Stimulated activated naive CD8-positive, alpha-beta T cell treated with anti-CD3 and anti-CD28 coated beads, Interleukin-15, Interleukin-2, amounts not matched to agents 100 U/mL and 50 U/mL, for 24 hours (primary cell): ENCODE results near the gene RNF214.
"Not testable (repeated sequence)": the region's sequence is repeated elsewhere in the genome, so short reads cannot be mapped to it uniquely, and the experiment has no call there.

Experiments used
- ATAC-seq: fragments of 150-1000 bp; cut with Tn5 transposase; one replicate; pipeline ENCODE4 v1.10.0; 2021
- DNase-seq: peaks from one replicate; pipeline ENCODE4 v3.0.0; 2021

Gene RNF214

GRCh38 chr11:117230999-117231841 is 1.3 kb upstream of the RNF214 start:
- DNase-seq (peak; percentile 12), ATAC-seq (no peak)

- no peak for DNase-seq
- no peak for ATAC-seq
Observed at GRCh38 chr11:117231842-117232091, 704 bp upstream of the RNF214 start, which contains the start of gene PCSK7. PCSK7 (minus strand) TSS chr11:117232073; CDS start chr11:117229844, 2,229 bp downstream.

- ATAC-seq (no peak), DNase-seq (peak; percentile 30)
Observed at GRCh38 chr11:117232911-117233409, 489 bp downstream of the RNF214 start.

- DNase-seq, result no peak
- no peak for ATAC-seq
Observed at GRCh38 chr11:117238221-117238620, 5.8 kb downstream of the RNF214 start.

GRCh38 chr11:117239295-117239694 is 6.8 kb downstream of the RNF214 start:
- DNase-seq (no peak), ATAC-seq (no peak)

- ATAC-seq (no peak), DNase-seq (no peak)
Observed at GRCh38 chr11:117248341-117248740, 15.9 kb downstream of the RNF214 start.

GRCh38 chr11:117249571-117249970 is 17.1 kb downstream of the RNF214 start:
- DNase-seq, result no peak
- no peak for ATAC-seq

- no peak for ATAC-seq
Observed at GRCh38 chr11:117251506-117251905, 19.0 kb downstream of the RNF214 start.

GRCh38 chr11:117255966-117256365 is 23.5 kb downstream of the RNF214 start:
- no peak for ATAC-seq
- no peak for DNase-seq

More at GRCh38 chr11:117251506-117251905, 19.0 kb downstream of the RNF214 start:
- DNase-seq, result no peak

GRCh38 chr11:117256573-117256972 is 24.1 kb downstream of the RNF214 start:
- ATAC-seq (peak; percentile 68), DNase-seq (no peak)

- ATAC-seq, result no peak
- no peak for DNase-seq
Observed at GRCh38 chr11:117258576-117258975, 26.1 kb downstream of the RNF214 start.

- ATAC-seq, result no peak
Observed at GRCh38 chr11:117259417-117259816, 26.9 kb downstream of the RNF214 start.

GRCh38 chr11:117264624-117265323 is 32.3 kb downstream of the RNF214 start:
- not testable (repeated sequence) for ATAC-seq

More at GRCh38 chr11:117259417-117259816, 26.9 kb downstream of the RNF214 start:
- DNase-seq, result no peak

GRCh38 chr11:117265745-117266144 is 33.3 kb downstream of the RNF214 start:
- ATAC-seq, result no peak
- DNase-seq, result no peak

More at GRCh38 chr11:117264624-117265323, 32.3 kb downstream of the RNF214 start:
- not testable (repeated sequence) for DNase-seq

GRCh38 chr11:117269856-117270255 is 37.4 kb downstream of the RNF214 start:
- DNase-seq, result no peak
- no peak for ATAC-seq

GRCh38 chr11:117271208-117271607 is 38.7 kb downstream of the RNF214 start:
- DNase-seq (no peak), ATAC-seq (no peak)

GRCh38 chr11:117272175-117272574 is 39.7 kb downstream of the RNF214 start:
- ATAC-seq, DNase-seq: not testable (repeated sequence)

GRCh38 chr11:117273550-117274289 is 41.2 kb downstream of the RNF214 start:
- ATAC-seq (no peak), DNase-seq (no peak)

- DNase-seq (no peak), ATAC-seq (no peak)
Observed at GRCh38 chr11:117278347-117278746, 45.9 kb downstream of the RNF214 start.

- ATAC-seq (no peak), DNase-seq (no peak)
Observed at GRCh38 chr11:117279711-117280376, 47.4 kb downstream of the RNF214 start.

GRCh38 chr11:117281159-117281558 is 48.7 kb downstream of the RNF214 start:
- no peak for DNase-seq
- ATAC-seq, result no peak

GRCh38 chr11:117281869-117282268 is 49.4 kb downstream of the RNF214 start:
- DNase-seq, result no peak

More at GRCh38 chr11:117281869-117282268, 49.4 kb downstream of the RNF214 start:
- ATAC-seq, result no peak
